HG03354 (cell line): ENCODE results near the gene RPP40.

ENCODE experiments used
- ATAC-seq: cut with Tn5 transposase; IDR thresholded peaks from one replicate; pipeline ENCODE4 v1.9.1; 2021; ENCODE audit warnings: mild to moderate bottlenecking; ENCODE audit not compliant: unreplicated experiment, poor library complexity, severe bottlenecking

RPP40 gene

GRCh38 chr6:4947716-4948115 lies 56.1 kb downstream of the RPP40 start:
- ATAC-seq: no peak

- ATAC-seq: no peak
These were observed 57.3 kb downstream of the RPP40 start for GRCh38 chr6:4946521-4946920.
